Liver (tissue), 9 donors: Measurements from ENCODE around the gene SERTAD2. TPM values are rescaled to one million over a fixed set of nuclear protein-coding genes. Genes with fewer than 3 reads are reported as not detected.

Experiments used
- DNase-seq: peaks from one replicate; pipeline ENCODE4 v3.0.0-alpha.2; 2017; ENCODE audit warnings: low spot score
- H3K27ac ChIP-seq, 2 donors: one replicate each; pipeline ENCODE4 v1.7.0; 2013; ENCODE audit warnings: inconsistent platforms in 2 of 2, low read length in 2 of 2, control low read depth in 1 of 2, low read depth in 1 of 2, mild to moderate bottlenecking in 1 of 2
- H3K27me3 ChIP-seq, 4 donors: one replicate each; pipeline versions ENCODE4 v1.6.1 to v1.7.0; 2013; ENCODE audit warnings: low read length in 3 of 4, inconsistent platforms in 1 of 4, mild to moderate bottlenecking in 1 of 4, moderate library complexity in 1 of 4; ENCODE audit not compliant: control insufficient read depth in 4 of 4, insufficient read depth in 4 of 4
- H3K36me3 ChIP-seq, 4 donors: one replicate each; pipeline versions ENCODE4 v1.6.1 to v1.7.0; 2013; ENCODE audit warnings: low read length in 3 of 4, mild to moderate bottlenecking in 3 of 4, low read depth in 1 of 4, moderate library complexity in 1 of 4; ENCODE audit not compliant: control insufficient read depth in 4 of 4, insufficient read depth in 3 of 4
- H3K4me1 ChIP-seq, 4 donors: one replicate each; pipeline versions ENCODE4 v1.6.1 to v1.7.0; 2013; ENCODE audit warnings: low read length in 3 of 4, mild to moderate bottlenecking in 3 of 4, moderate library complexity in 1 of 4; ENCODE audit not compliant: control insufficient read depth in 4 of 4, insufficient read depth in 4 of 4
- H3K4me3 ChIP-seq, 3 donors: one replicate each; pipeline versions ENCODE4 v1.6.1 to v1.7.0; 2013; ENCODE audit warnings: low read length in 3 of 3, control low read depth in 1 of 3, low read depth in 1 of 3, mild to moderate bottlenecking in 1 of 3
- H3K9ac ChIP-seq, 2 donors: one replicate each; pipeline ENCODE4 v1.7.0; 2013; ENCODE audit warnings: low read length in 2 of 2, mild to moderate bottlenecking in 2 of 2, moderate library complexity in 2 of 2, control low read depth in 1 of 2, low read depth in 1 of 2
- H3K9me3 ChIP-seq, 4 donors: one replicate each; pipeline versions ENCODE4 v1.6.1 to v1.7.0; 2013; ENCODE audit warnings: low read length in 3 of 4; ENCODE audit not compliant: control insufficient read depth in 4 of 4
- ATF3 ChIP-seq: IDR thresholded peaks from 2 replicates; pipeline ENCODE4 v1.6.1; 2016; ENCODE audit warnings: antibody characterized with exemption
- CTCF ChIP-seq: fragments of 150-350 bp; IDR thresholded peaks from 2 replicates; pipeline ENCODE4 v1.5.1; 2017; ENCODE audit warnings: improper control_type of control experiment, low read depth, low read length; ENCODE audit not compliant: missing input control
- EGR1 ChIP-seq, 2 donors: IDR thresholded peaks; 2 replicates each; pipeline ENCODE4 v1.6.1; 2016 to 2018; ENCODE audit warnings: antibody characterized with exemption in 2 of 2, low read depth in 2 of 2
- FOXA1 ChIP-seq: IDR thresholded peaks from 2 replicates; pipeline ENCODE4 v1.6.1; 2016; ENCODE audit warnings: antibody characterized with exemption
- FOXA2 ChIP-seq: IDR thresholded peaks from 2 replicates; pipeline ENCODE4 v1.6.1; 2016; ENCODE audit warnings: antibody characterized with exemption
- GABPA ChIP-seq, 2 donors: IDR thresholded peaks in 1 of 2; conservative IDR thresholded peaks in 1 of 2; 2 replicates each; pipeline ENCODE4 v1.6.1; 2016; ENCODE audit warnings: antibody characterized with exemption in 2 of 2, mild to moderate bottlenecking in 1 of 2, moderate library complexity in 1 of 2
- HNF4A ChIP-seq, 2 donors: conservative IDR thresholded peaks; 2 replicates each; pipeline ENCODE4 v1.6.1; 2016; ENCODE audit warnings: antibody characterized with exemption in 2 of 2, mild to moderate bottlenecking in 2 of 2
- HNF4G ChIP-seq: IDR thresholded peaks from 2 replicates; pipeline ENCODE4 v1.6.1; 2016; ENCODE audit warnings: antibody characterized with exemption
- JUND ChIP-seq, 2 donors: IDR thresholded peaks; 2 replicates each; pipeline ENCODE4 v1.6.1; 2016; ENCODE audit warnings: antibody characterized with exemption in 2 of 2
- MAX ChIP-seq: IDR thresholded peaks from 2 replicates; pipeline ENCODE4 v1.6.1; 2016; ENCODE audit warnings: antibody characterized with exemption
- NR2F2 ChIP-seq: IDR thresholded peaks from 2 replicates; pipeline ENCODE4 v1.6.1; 2016; ENCODE audit warnings: antibody characterized with exemption
- REST ChIP-seq: IDR thresholded peaks from 2 replicates; pipeline ENCODE4 v1.6.1; 2016; ENCODE audit warnings: antibody characterized with exemption, mild to moderate bottlenecking
- RXRA ChIP-seq, 2 donors: IDR thresholded peaks; 2 replicates each; pipeline ENCODE4 v1.6.1; 2017 to 2018; ENCODE audit warnings: antibody characterized with exemption in 2 of 2, mild to moderate bottlenecking in 1 of 2
- SP1 ChIP-seq: IDR thresholded peaks from 2 replicates; pipeline ENCODE4 v1.6.1; 2018; ENCODE audit warnings: antibody characterized with exemption, mild to moderate bottlenecking
- TAF1 ChIP-seq: conservative IDR thresholded peaks from 2 replicates; pipeline ENCODE4 v1.6.1; 2016; ENCODE audit warnings: antibody characterized with exemption, mild to moderate bottlenecking
- YY1 ChIP-seq: IDR thresholded peaks from 2 replicates; pipeline ENCODE4 v1.6.1; 2016; ENCODE audit warnings: antibody characterized with exemption, mild to moderate bottlenecking
- ZBTB33 ChIP-seq: IDR thresholded peaks from 2 replicates; pipeline ENCODE4 v1.6.1; 2016; ENCODE audit warnings: antibody characterized with exemption
- whole genome bisulfite sequencing: extraction: QIAGEN DNeasy Blood & Tissue Kit; methylation state at CpG from one replicate; pipeline ENCODE4 v1.1.7; 2013; 5-methylcytosine and 5-hydroxymethylcytosine counted together
- polyA plus RNA-seq, 2 donors: library from polyadenylated mRNA; stranded (reverse) in 1 of 2; unstranded in 1 of 2; fragments of 200-250 nt in 1 of 2; fragments of >200 nt in 1 of 2; fragmentation: Nextera tagmentation in 1 of 2; extraction: Ambion mirVana in 1 of 2; gene quantifications; one replicate each; pipeline versions ENCODE4 v1.2.1 to v1.2.3, GENCODE V29; 2013 to 2015
- total RNA-seq, 2 donors: library from RNA; depleted of rRNA; stranded (reverse); fragments of >200 nt; gene quantifications; one replicate each; pipeline ENCODE4 v1.2.3, GENCODE V29; 2014
- donor health status: healthy.
- donor health status: healthy.
- donor health status: healthy.
- donor health status: healthy.
- donor health status: healthy.

SERTAD2 gene
- total and polyA plus RNA-seq, 4 donors: 5.1 to 13.3 (median 6.4) TPM

- H3K9ac ChIP-seq: no peak overlapping the region
- no peaks in the 10 kb centered on the region for H3K27me3 ChIP-seq
- no peak overlapping the region for H3K27ac ChIP-seq
- WGBS: 93% methylated on average over 7 of the region's 7 CpGs
- no peak for TF ChIP-seq FOXA2
- no peak for TF ChIP-seq MAX
- TF ChIP-seq ATF3: no peak
- no peak for TF ChIP-seq RXRA (IDR thresholded peaks at IDR 0.05)
- no peak for TF ChIP-seq HNF4G
- TF ChIP-seq EGR1 (IDR thresholded peaks at IDR 0.05; ENCODE audit: low read depth in 2 of 2): no peak
- peaks cover 0 to 13% (median 2%) of the 10 kb centered on the region in 4 donors for H3K36me3 ChIP-seq
- H3K4me1 ChIP-seq: peaks cover 2 to 18% (median 11%) of the 10 kb centered on the region in 4 donors
- H3K4me3 ChIP-seq: no peak overlapping the region
- peak; percentile 21 for DNase-seq
- no peaks in the 10 kb centered on the region for H3K9me3 ChIP-seq
Observed at GRCh38 chr2:64629875-64630274, 23.8 kb downstream of the SERTAD2 start.

- peaks cover 2 to 13% (median 9%) of the 10 kb centered on the region in 4 donors for H3K4me1 ChIP-seq
- peak; percentile 21 for DNase-seq
- H3K36me3 ChIP-seq: peaks cover 0 to 12% (median 2%) of the 10 kb centered on the region in 4 donors
- H3K27me3 ChIP-seq: no peaks in the 10 kb centered on the region
- no peak overlapping the region for H3K27ac ChIP-seq
- TF ChIP-seq FOXA2 (peak; percentile 55), HNF4A (conservative IDR thresholded peaks at IDR 0.05) (peak in 1 of 2 donors; percentile 34), FOXA1 (peak; percentile 30), SP1 (no peak), RXRA (IDR thresholded peaks at IDR 0.05) (peak in 1 of 2 donors; percentile 65), HNF4G (no peak)
- no peak overlapping the region for H3K9ac ChIP-seq
- H3K4me3 ChIP-seq: no peak overlapping the region
- WGBS: 40% methylated on average over 10 of the region's 10 CpGs
- H3K9me3 ChIP-seq: no peaks in the 10 kb centered on the region
Observed at GRCh38 chr2:64629329-64629781, 24.4 kb downstream of the SERTAD2 start.

GRCh38 chr2:64627860-64628841, 25.6 kb downstream of the SERTAD2 start:
- Histone ChIP-seq H3K4me3 (no peak overlapping the region), H3K9me3 (no peaks in the 10 kb centered on the region), H3K27ac (no peak overlapping the region), H3K4me1 (peaks cover 2 to 12% (median 8%) of the 10 kb centered on the region in 4 donors), H3K36me3 (peaks cover 0 to 8% (median 2%) of the 10 kb centered on the region in 4 donors), H3K9ac (no peak overlapping the region), H3K27me3 (no peaks in the 10 kb centered on the region)
- 86% methylated on average over 14 of the region's 14 CpGs for WGBS
- peak; percentile 24 for DNase-seq
- TF ChIP-seq SP1 (no peak), RXRA (IDR thresholded peaks at IDR 0.05) (no peak), CTCF (no peak), HNF4A (conservative IDR thresholded peaks at IDR 0.05) (no peak), TAF1 (no peak), HNF4G (no peak), NR2F2 (no peak), ATF3 (no peak), REST (no peak), YY1 (no peak), ZBTB33 (no peak), GABPA (IDR thresholded peaks at IDR 0.05 in 1 of 2, conservative IDR thresholded peaks at IDR 0.05 in 1 of 2) (no peak), FOXA2 (no peak), MAX (no peak), JUND (IDR thresholded peaks at IDR 0.05) (no peak)
